Retinal pigment epithelial cell (primary cell): Measurements from ENCODE around the gene SUPT4H1.

Experiments
- DNase-seq: peaks from one replicate; pipeline ENCODE4 v3.0.0-alpha.2; 2010; ENCODE audit warnings: low read depth
- H3K4me3 ChIP-seq: 2 replicates; pipeline ENCODE4 v1.5.1; 2011; ENCODE audit warnings: mild to moderate bottlenecking, low read length, control low read depth, moderate library complexity
- CTCF ChIP-seq: conservative IDR thresholded peaks from 2 replicates; pipeline ENCODE4 v1.5.1; 2011; ENCODE audit warnings: low read depth, low read length, control low read depth, inconsistent platforms

SUPT4H1 gene

GRCh38 chr17:58322581-58323185, 29.3 kb downstream of the SUPT4H1 start:
- DNase-seq, result no peak
- H3K4me3 ChIP-seq, result no peak overlapping the region
- no peak for TF ChIP-seq CTCF

- no peak for TF ChIP-seq CTCF
Observed at GRCh38 chr17:58321571-58322525, 30.2 kb downstream of the SUPT4H1 start.

GRCh38 chr17:58320570-58321323, 31.3 kb downstream of the SUPT4H1 start:
- no peak overlapping the region for H3K4me3 ChIP-seq
- no peak for TF ChIP-seq CTCF
- DNase-seq, result no peak

More at GRCh38 chr17:58321571-58322525, 30.2 kb downstream of the SUPT4H1 start:
- DNase-seq, result no peak
- no peak overlapping the region for H3K4me3 ChIP-seq

- H3K4me3 ChIP-seq, result no peak overlapping the region
- DNase-seq, result no peak
- no peak for TF ChIP-seq CTCF
Observed at GRCh38 chr17:58320163-58320558, 31.8 kb downstream of the SUPT4H1 start.

GRCh38 chr17:58319173-58320162, 32.5 kb downstream of the SUPT4H1 start:
- TF ChIP-seq CTCF, result no peak
- DNase-seq, result no peak

GRCh38 chr17:58318627-58319172, 33.3 kb downstream of the SUPT4H1 start:
- no peak for DNase-seq
- H3K4me3 ChIP-seq, result no peak overlapping the region
- TF ChIP-seq CTCF, result no peak

More at GRCh38 chr17:58319173-58320162, 32.5 kb downstream of the SUPT4H1 start:
- no peak overlapping the region for H3K4me3 ChIP-seq
